SK-N-SH treated with all-trans-retinoic acid at 6 μM for 48 hours (cell line): Measurements from ENCODE around the gene DRD5.

Source experiments
- ARNTL ChIP-seq: fragments of 450-650 bp; formaldehyde crosslinking; IDR thresholded peaks from 2 replicates; pipeline ENCODE4 v1.5.0; 2020; ENCODE audit warnings: low read depth, mild to moderate bottlenecking, moderate library complexity, borderline replicate concordance
- ISL1 ChIP-seq: fragments of 250-450 bp; sonication (Bioruptor Pico); IDR thresholded peaks from 2 replicates; pipeline ENCODE4 v2.1.2; 2022; ENCODE audit warnings: mild to moderate bottlenecking, moderate library complexity
- OSR1 ChIP-seq: fragments of 250-450 bp; sonication (Bioruptor Pico); IDR thresholded peaks from 2 replicates; pipeline ENCODE4 v1.8.0; 2022; ENCODE audit warnings: moderate library complexity, mild to moderate bottlenecking, inconsistent platforms
- PATZ1 ChIP-seq: fragments of 250-450 bp; sonication (Bioruptor Pico); IDR thresholded peaks from 2 replicates; pipeline ENCODE4 v1.8.0; 2020; ENCODE audit warnings: mild to moderate bottlenecking, moderate library complexity, borderline replicate concordance
- POU6F1 ChIP-seq: fragments of 250-450 bp; sonication (Bioruptor Pico); IDR thresholded peaks from 2 replicates; pipeline ENCODE4 v1.8.0; 2021; ENCODE audit warnings: low read depth, mild to moderate bottlenecking, moderate library complexity, borderline replicate concordance
- TCF4 ChIP-seq: fragments of 250-450 bp; sonication (Bioruptor Pico); IDR thresholded peaks from 2 replicates; pipeline ENCODE4 v1.8.0; 2021; ENCODE audit warnings: mild to moderate bottlenecking, moderate library complexity, borderline replicate concordance
- TSHZ2 ChIP-seq: fragments of 250-450 bp; sonication (Bioruptor Pico); IDR thresholded peaks from 2 replicates; pipeline ENCODE4 v1.5.0; 2020; ENCODE audit warnings: mild to moderate bottlenecking, moderate library complexity
- ZC3H10 ChIP-seq: fragments of 250-450 bp; sonication (Bioruptor Pico); IDR thresholded peaks from 2 replicates; pipeline ENCODE4 v1.5.1; 2021; ENCODE audit warnings: mild to moderate bottlenecking, moderate library complexity
- ZFP3 ChIP-seq: fragments of 250-450 bp; sonication (Bioruptor Pico); IDR thresholded peaks from 2 replicates; pipeline ENCODE4 v1.5.0; 2020; ENCODE audit warnings: mild to moderate bottlenecking, moderate library complexity
- ZFP30 ChIP-seq: fragments of 450-650 bp; formaldehyde crosslinking; IDR thresholded peaks from 2 replicates; pipeline ENCODE4 v1.5.0; 2022; ENCODE audit warnings: mild to moderate bottlenecking, moderate library complexity
- ZNF565 ChIP-seq: fragments of 450-650 bp; formaldehyde crosslinking; conservative IDR thresholded peaks from 2 replicates; pipeline ENCODE4 v1.5.0; 2020; ENCODE audit warnings: low read depth, mild to moderate bottlenecking, moderate library complexity
- ZNF70 ChIP-seq: fragments of 450-650 bp; formaldehyde crosslinking; IDR thresholded peaks from 2 replicates; pipeline ENCODE4 v1.5.0; 2020; ENCODE audit warnings: mild to moderate bottlenecking, moderate library complexity

- TF ChIP-seq ARNTL (CRISPR knock-in tag) (no peak), ZFP30 (CRISPR knock-in tag) (no peak), ISL1 (CRISPR knock-in tag) (no peak), TCF4 (CRISPR knock-in tag) (no peak), ZNF565 (no peak), PATZ1 (CRISPR knock-in tag) (no peak), ZFP3 (CRISPR knock-in tag) (no peak), ZNF70 (CRISPR knock-in tag) (no peak), OSR1 (no peak), ZC3H10 (no peak), TSHZ2 (no peak), POU6F1 (no peak)
Measured at GRCh38 chr4:9758641-9759317, 22.7 kb upstream of the DRD5 start.
